ENCODE results near the gene PAGE2.
A peak's percentile ranks its signal among the peaks of the same experiment; 100 is the strongest.
"Not testable (repeated sequence)": the region's sequence is repeated elsewhere in the genome, so short reads cannot be mapped to it uniquely, and the experiment has no call there.

PAGE2 gene

GRCh38 chrX:55123900-55124299 lies 35.1 kb downstream of the PAGE2 start:
- DNase-seq (ENCODE audit: low read depth) = no peak

GRCh38 chrX:55127692-55128091 lies 38.9 kb downstream of the PAGE2 start:
- no peak for DNase-seq (ENCODE audit: low read depth)

GRCh38 chrX:55129361-55129760 lies 40.5 kb downstream of the PAGE2 start:
- DNase-seq (ENCODE audit: low read depth) = no peak

- DNase-seq (ENCODE audit: low read depth) = no peak
These were observed 41.7 kb downstream of the PAGE2 start for GRCh38 chrX:55130481-55130880.

- DNase-seq (ENCODE audit: low read depth) = no peak
These were observed 43.6 kb downstream of the PAGE2 start for GRCh38 chrX:55132416-55132815.

GRCh38 chrX:55135171-55135570 lies 46.4 kb downstream of the PAGE2 start:
- DNase-seq (ENCODE audit: low read depth) = peak; percentile 6

- DNase-seq (ENCODE audit: low read depth) = not testable (repeated sequence)
These were observed 52.0 kb downstream of the PAGE2 start for GRCh38 chrX:55140800-55141199.

Data from stimulated activated CD8-positive, alpha-beta memory T cell treated with anti-CD3 and anti-CD28 coated beads, Interleukin-12 subunit alpha, Interleukin-12 subunit beta, amount 100 ng/mL, for 1 hour (primary cell).